ENCODE results near the gene THUMPD3. TPM values are rescaled to one million over a fixed set of nuclear protein-coding genes. Genes with fewer than 3 reads are reported as not detected.
A peak's percentile ranks its signal among the peaks of the same experiment; 100 is the strongest.

Gene THUMPD3
- total and polyA plus RNA-seq, 9 of the 15 experiments (the other 6 are each of a cell fraction or from before 2014, with no cell fraction given) = 58.3 to 132 (median 113) TPM

GRCh38 chr3:9398700-9399336 is 36.0 kb downstream of the THUMPD3 start (continued):
- TF ChIP-seq, protein P1, sequence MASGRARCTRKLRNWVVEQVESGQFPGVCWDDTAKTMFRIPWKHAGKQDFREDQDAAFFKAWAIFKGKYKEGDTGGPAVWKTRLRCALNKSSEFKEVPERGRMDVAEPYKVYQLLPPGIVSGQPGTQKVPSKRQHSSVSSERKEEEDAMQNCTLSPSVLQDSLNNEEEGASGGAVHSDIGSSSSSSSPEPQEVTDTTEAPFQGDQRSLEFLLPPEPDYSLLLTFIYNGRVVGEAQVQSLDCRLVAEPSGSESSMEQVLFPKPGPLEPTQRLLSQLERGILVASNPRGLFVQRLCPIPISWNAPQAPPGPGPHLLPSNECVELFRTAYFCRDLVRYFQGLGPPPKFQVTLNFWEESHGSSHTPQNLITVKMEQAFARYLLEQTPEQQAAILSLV (tag; IDR thresholded peaks at IDR 0.05) = peak; percentile 59
- TF ChIP-seq HDAC1 (IDR thresholded peaks at IDR 0.05) (0 out of 4 replicates have a peak, but pooled peaks of 1 of the 2 experiments have one; percentile 29), HDAC3 (IDR thresholded peaks at IDR 0.05; ENCODE audit: borderline replicate concordance, partially characterized antibody) (peak; percentile 62), YY1 (IDR thresholded peaks at IDR 0.05; ENCODE audit: borderline replicate concordance in 1 of 3, control insufficient read depth in 1 of 3, extremely low read depth in 1 of 3, insufficient read depth in 3 of 3, insufficient read length in 1 of 3, insufficient replicate concordance in 2 of 3, low read depth in 1 of 3, low read length in 2 of 3) (peak in 1 of 3 experiments; percentile 68), POLR2A (conservative IDR thresholded peaks at IDR 0.05) (peak; percentile 34; the same call in 1 of the 2 replicates), SMARCA4 (IDR thresholded peaks at IDR 0.05) (peak; percentile 54; the same call in 1 of the 2 replicates), ZNF316 (IDR thresholded peaks at IDR 0.05) (peak; percentile 78), SUPT5H (IDR thresholded peaks at IDR 0.05) (0 out of 2 replicates have a peak, but pooled peaks have one; percentile 5), SP1 (CRISPR knock-in tag; IDR thresholded peaks at IDR 0.05) (no peak; the same call in 1 of the 2 replicates), MTA3 (IDR thresholded peaks at IDR 0.05; ENCODE audit: borderline replicate concordance) (0 out of 2 replicates have a peak, but pooled peaks have one; percentile 9), C11orf30 (IDR thresholded peaks at IDR 0.05; ENCODE audit: low read depth) (peak; percentile 80), SIN3B (IDR thresholded peaks at IDR 0.05; ENCODE audit: low read depth) (no peak), SIN3A (IDR thresholded peaks at IDR 0.05; ENCODE audit: borderline replicate concordance in 2 of 2, control insufficient read depth in 1 of 2, low read depth in 2 of 2, low read length in 2 of 2) (0 out of 4 replicates have a peak, but pooled peaks of 1 of the 2 experiments have one; percentile 21), FOXK2 (conservative IDR thresholded peaks at IDR 0.05 in 1 of 2, IDR thresholded peaks at IDR 0.05 in 1 of 2; ENCODE audit: low read depth in 2 of 2) (peak; percentile 52 to 68; a peak in 2 of 4 replicates), TBL1XR1 (IDR thresholded peaks at IDR 0.05; ENCODE audit: low read length in 2 of 2) (0 out of 4 replicates have a peak, but pooled peaks of 1 of the 2 experiments have one; percentile 33), LARP7 (IDR thresholded peaks at IDR 0.05) (peak; percentile 22; the same call in 1 of the 2 replicates)
- TF ChIP-seq, protein P2, sequence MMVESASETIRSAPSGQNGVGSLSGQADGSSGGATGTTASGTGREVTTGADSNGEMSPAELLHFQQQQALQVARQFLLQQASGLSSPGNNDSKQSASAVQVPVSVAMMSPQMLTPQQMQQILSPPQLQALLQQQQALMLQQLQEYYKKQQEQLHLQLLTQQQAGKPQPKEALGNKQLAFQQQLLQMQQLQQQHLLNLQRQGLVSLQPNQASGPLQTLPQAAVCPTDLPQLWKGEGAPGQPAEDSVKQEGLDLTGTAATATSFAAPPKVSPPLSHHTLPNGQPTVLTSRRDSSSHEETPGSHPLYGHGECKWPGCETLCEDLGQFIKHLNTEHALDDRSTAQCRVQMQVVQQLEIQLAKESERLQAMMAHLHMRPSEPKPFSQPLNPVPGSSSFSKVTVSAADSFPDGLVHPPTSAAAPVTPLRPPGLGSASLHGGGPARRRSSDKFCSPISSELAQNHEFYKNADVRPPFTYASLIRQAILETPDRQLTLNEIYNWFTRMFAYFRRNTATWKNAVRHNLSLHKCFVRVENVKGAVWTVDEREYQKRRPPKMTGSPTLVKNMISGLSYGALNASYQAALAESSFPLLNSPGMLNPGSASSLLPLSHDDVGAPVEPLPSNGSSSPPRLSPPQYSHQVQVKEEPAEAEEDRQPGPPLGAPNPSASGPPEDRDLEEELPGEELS (CRISPR knock-in tag; IDR thresholded peaks at IDR 0.05; ENCODE audit: borderline replicate concordance) = peak; percentile 41; the same call in 1 of the 2 replicates
- TF ChIP-seq, protein P3, sequence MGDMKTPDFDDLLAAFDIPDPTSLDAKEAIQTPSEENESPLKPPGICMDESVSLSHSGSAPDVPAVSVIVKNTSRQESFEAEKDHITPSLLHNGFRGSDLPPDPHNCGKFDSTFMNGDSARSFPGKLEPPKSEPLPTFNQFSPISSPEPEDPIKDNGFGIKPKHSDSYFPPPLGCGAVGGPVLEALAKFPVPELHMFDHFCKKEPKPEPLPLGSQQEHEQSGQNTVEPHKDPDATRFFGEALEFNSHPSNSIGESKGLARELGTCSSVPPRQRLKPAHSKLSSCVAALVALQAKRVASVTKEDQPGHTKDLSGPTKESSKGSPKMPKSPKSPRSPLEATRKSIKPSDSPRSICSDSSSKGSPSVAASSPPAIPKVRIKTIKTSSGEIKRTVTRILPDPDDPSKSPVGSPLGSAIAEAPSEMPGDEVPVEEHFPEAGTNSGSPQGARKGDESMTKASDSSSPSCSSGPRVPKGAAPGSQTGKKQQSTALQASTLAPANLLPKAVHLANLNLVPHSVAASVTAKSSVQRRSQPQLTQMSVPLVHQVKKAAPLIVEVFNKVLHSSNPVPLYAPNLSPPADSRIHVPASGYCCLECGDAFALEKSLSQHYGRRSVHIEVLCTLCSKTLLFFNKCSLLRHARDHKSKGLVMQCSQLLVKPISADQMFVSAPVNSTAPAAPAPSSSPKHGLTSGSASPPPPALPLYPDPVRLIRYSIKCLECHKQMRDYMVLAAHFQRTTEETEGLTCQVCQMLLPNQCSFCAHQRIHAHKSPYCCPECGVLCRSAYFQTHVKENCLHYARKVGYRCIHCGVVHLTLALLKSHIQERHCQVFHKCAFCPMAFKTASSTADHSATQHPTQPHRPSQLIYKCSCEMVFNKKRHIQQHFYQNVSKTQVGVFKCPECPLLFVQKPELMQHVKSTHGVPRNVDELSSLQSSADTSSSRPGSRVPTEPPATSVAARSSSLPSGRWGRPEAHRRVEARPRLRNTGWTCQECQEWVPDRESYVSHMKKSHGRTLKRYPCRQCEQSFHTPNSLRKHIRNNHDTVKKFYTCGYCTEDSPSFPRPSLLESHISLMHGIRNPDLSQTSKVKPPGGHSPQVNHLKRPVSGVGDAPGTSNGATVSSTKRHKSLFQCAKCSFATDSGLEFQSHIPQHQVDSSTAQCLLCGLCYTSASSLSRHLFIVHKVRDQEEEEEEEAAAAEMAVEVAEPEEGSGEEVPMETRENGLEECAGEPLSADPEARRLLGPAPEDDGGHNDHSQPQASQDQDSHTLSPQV (IDR thresholded peaks at IDR 0.05) = 0 out of 2 replicates have a peak, but pooled peaks have one; percentile 1
- TF ChIP-seq, protein P4, sequence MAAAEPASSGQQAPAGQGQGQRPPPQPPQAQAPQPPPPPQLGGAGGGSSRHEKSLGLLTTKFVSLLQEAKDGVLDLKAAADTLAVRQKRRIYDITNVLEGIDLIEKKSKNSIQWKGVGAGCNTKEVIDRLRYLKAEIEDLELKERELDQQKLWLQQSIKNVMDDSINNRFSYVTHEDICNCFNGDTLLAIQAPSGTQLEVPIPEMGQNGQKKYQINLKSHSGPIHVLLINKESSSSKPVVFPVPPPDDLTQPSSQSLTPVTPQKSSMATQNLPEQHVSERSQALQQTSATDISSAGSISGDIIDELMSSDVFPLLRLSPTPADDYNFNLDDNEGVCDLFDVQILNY (CRISPR knock-in tag; IDR thresholded peaks at IDR 0.05) = no peak
